ENCODE results near the gene ANO1.

ANO1 gene

DNA sequence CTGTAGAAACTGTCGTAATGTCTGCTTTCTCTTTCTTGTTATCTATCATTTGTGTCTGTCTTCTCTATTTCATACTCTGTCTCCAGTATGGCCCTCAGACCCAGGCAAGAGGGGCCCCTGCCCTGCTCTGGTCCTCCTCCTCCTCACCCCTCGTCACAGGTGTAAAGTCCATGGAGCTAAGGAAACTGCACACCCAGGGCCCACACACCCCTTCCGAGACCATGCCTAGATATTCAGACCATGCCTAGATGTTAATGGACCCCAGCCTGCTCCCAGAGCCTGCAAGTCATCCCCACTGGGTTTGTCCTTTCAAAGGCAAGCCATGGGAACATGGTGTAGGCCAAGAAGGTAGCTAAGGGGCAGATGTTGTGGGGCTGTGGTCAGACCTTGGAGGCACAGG is 24.1 kb upstream of the ANO1 start:
- DNase-seq, result no peak

DNA sequence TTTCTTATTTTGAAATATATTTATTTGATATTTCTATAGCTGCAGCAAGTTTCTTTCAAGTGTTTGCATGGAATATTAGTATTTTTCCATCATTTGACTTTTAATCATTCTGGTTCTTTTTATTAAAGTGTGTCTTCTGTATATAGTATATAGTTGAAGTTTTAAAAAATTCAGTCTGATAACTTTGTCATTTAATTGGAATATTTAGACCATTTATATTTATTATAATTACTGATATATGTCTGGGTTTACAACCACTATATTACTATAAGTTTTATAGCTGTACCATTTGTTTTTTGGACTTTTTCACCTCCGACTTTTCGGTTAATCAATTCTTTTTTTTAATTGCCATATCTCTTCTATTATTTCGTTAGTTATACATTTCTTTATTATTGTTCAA is 22.7 kb upstream of the ANO1 start:
- DNase-seq, result no peak

DNA sequence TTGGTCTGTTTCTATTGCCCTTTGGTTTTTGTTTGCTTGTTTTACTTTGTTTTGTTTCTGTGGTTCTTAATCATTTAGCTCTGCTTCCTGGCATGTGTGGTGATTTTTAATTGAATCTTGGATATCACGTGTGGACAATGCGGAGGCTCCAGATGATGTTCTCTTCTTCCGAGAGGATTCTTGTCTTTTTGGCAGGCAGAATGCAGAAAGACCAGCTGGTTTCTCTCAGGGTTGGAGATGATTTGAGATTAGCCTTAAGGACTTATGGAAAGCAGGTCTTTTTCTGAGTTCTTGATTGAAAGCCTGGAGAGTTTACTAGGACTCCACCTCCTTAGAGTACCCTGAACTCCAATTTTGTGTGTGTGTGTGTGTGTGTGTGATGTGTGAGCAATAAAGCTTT is 21.0 kb upstream of the ANO1 start:
- no peak for DNase-seq

DNA sequence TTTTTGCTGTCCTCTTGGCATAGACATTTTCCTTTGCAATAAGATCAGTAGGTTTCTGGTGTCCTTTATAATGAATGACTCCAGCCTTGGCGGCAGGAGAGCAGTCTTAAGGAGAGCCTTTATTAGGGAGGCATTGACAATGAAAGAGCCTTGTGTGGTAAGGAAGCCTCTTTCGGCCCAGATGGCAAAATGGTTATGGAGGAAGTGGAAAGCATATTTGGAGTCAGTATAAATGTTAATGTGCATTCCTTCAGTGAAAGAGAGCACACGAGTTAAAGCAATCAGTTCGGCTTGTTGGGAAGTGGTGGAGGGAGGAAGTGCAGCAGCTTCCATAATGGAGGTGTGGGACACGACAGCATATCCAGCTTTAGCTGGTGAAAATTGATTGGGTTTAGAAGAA is 18.1 kb upstream of the ANO1 start:
- no peak for DNase-seq

DNA sequence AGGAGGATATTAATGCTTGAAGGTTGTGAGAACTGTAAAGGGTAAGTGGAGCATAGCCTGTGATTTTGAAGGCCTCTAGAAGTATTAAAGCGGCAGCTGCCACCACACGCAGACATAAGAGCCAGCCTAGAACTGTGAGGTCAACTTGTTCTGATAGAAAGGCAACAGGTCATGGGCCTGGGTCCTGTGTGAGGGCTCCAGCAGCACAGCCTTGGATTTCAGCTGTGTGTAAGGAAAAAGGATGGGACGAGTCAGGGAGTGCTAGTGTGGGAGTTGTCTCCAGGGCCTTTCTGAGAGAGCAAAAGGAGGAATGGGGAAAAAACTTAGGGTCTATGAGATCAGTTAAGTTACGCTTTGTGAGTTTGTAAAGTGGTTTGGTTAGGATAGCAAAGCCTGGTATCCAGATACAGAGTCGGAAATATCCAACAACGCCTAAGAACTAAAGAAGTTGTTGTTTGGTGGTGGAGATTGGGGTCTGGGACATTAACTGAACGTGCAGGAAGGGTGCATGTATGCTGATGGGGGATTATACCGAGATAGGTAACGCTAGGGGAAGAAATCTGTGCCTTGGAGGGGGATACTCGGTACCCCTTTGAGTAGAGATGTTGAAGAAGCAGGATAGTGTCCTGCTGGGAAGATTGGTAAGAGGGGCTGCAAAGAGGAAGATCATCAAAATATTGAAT is 17.4 kb upstream of the ANO1 start:
- DNase-seq, result no peak

- no peak for DNase-seq
Observed at GRCh38 chr11:70061734-70062133, 16.4 kb upstream of the ANO1 start.

DNA sequence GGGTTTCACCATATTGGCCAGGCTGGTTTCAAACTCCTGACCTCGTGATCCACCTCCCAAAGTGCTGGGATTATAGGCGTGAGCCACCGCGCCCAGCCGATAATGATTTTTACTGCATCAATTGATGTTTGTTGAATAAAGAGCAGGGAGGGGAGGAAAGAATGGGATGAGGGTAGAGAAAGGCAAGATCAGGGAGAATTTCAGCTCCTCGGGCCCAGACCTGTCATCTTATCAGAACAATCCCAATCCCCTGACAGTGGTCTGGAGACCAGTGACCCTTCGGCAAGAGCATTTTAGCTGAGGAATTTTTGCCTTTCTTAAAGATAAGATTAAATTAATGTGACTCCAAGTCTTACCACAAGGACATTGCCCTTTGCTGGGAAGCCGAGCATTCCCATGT is 15.0 kb upstream of the ANO1 start:
- DNase-seq, result no peak

- peak; percentile 54 for DNase-seq
Observed at GRCh38 chr11:70063555-70063954, 14.6 kb upstream of the ANO1 start.

- no peak for DNase-seq
Observed at GRCh38 chr11:70064008-70064725, 13.9 kb upstream of the ANO1 start.

DNA sequence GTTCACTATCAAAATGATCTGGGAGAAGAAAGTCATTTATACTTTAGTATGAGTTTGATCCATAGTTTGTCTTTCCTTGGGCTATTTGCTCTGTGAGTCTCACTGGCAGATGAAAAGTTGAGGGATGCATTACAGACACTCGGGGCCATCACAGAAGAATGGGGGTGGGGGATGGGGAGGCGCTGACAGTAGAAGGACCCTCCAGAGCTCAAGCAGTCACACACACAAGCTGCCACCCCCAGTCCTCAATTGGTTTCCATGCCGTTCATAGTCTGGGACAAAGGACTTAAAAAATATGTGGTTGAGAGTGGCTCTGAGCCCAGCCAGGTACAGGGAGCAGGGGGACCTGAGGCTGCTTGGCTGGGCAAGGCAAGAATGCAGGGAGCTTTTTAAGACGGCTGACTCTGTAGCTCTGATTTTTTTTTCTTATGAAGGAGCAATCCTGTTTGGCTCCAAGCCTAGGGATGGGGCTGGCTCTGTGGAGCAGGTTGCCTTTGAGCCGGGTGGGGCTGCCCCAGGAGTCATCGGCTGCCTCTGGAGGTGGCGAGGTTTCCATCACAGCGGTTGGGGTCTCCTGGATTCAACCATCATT is 13.3 kb upstream of the ANO1 start:
- DNase-seq, result no peak

- no peak for DNase-seq
Observed at GRCh38 chr11:70065318-70066135, 12.6 kb upstream of the ANO1 start.

DNA sequence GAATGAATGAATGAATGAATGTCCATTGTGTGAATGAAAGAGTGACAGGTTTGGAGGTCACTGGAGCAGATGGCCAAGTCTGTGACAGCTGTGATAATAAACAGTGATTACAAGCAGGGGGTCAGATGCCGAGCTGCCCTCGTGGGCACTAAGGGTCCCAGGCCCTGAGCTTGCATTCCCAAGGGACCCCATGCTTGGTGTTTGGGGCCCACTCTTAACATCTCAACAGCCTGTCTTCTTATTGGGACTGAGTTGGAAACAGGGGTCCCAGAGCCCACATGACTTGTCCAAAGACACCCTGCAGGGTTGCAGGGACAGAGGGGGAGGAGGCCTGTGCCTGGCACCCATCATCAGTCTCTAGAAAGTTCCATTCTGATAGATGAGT is 12.0 kb upstream of the ANO1 start:
- DNase-seq, result no peak

GRCh38 chr11:70066628-70067027 is 11.5 kb upstream of the ANO1 start:
- DNase-seq, result no peak

DNA sequence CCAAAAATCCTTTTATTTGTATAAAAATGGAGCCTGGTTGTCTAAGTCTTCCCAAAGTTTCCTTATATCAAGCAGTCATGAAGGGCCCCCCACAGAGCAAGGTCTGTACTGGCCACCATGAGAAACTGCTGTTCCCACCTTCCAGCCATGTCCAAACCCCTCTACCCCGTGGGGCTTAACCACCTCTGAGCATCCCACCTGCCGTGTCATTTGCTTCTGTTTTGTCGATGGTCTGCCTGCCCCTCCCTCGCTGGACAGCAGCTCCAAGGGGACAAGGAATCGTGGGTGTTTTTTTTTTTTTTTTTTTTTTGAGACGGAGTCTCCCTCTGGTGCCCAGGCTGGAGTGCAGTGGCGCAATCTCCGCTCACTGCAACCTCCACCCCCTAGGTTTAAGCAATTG is 11.1 kb upstream of the ANO1 start:
- no peak for DNase-seq

DNA sequence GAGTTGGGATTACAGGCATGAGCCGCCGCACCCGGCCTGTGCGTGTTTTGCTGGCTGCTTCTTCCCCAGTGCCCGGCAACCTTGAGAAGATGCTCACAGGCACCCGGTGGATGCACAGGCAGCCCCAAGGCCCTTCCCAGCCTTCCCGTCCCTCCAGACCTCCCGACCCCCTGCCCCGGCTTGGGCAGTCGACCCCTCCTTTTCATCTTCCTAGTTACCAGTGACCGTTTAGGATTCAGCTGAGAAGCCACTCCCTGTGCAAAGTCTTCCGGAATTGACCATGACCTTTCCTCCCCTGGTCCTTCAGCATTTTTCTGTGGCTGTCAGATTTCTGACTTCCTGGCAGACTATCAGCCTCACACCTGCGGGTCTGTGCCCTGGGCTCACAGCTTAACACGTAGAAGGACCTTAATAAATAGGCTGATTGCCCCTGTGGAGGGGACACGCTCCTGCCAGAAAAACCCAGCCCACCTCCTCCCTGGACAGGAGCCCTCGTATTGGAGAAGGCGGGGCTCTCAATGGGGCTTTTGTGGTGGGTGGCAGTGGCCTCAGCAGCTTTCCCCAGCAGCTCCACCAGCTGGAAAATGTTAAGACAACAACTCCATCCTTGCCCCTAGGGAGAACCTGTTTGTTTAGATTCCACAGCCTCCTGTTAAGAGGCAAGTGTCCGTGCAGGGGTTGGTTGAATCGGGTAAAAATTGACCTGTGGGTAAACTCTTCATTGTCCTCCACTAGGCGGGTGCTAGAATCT is 10.4 kb upstream of the ANO1 start:
- DNase-seq, result peak; percentile 18

DNA sequence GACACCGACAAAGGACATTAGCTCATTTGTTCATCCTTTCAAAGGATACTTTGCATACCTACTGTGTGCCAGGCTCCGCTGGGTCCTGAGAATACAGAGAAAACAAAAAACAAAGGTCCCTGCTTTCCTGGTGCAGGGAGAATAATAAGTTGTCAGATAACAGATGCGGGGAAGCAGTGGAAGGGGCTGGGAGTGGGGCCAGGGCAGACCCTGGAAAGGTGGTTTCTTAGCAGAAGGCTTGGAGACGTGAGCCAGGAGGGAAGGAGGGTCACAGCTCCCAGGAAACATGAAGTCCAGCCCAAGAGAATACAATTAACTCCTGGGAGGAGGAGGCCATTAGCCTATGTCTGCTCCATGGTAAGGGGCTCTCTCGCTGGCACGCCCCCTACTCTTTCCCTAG is 9.8 kb upstream of the ANO1 start:
- no peak for DNase-seq

- DNase-seq, result no peak
Observed at GRCh38 chr11:70068950-70069349, 9.2 kb upstream of the ANO1 start.

GRCh38 chr11:70070706-70071105 is 7.4 kb upstream of the ANO1 start:
- DNase-seq, result no peak

GRCh38 chr11:70071996-70072395 is 6.1 kb upstream of the ANO1 start:
- no peak for DNase-seq

GRCh38 chr11:70072461-70072860 is 5.7 kb upstream of the ANO1 start:
- no peak for DNase-seq

DNA sequence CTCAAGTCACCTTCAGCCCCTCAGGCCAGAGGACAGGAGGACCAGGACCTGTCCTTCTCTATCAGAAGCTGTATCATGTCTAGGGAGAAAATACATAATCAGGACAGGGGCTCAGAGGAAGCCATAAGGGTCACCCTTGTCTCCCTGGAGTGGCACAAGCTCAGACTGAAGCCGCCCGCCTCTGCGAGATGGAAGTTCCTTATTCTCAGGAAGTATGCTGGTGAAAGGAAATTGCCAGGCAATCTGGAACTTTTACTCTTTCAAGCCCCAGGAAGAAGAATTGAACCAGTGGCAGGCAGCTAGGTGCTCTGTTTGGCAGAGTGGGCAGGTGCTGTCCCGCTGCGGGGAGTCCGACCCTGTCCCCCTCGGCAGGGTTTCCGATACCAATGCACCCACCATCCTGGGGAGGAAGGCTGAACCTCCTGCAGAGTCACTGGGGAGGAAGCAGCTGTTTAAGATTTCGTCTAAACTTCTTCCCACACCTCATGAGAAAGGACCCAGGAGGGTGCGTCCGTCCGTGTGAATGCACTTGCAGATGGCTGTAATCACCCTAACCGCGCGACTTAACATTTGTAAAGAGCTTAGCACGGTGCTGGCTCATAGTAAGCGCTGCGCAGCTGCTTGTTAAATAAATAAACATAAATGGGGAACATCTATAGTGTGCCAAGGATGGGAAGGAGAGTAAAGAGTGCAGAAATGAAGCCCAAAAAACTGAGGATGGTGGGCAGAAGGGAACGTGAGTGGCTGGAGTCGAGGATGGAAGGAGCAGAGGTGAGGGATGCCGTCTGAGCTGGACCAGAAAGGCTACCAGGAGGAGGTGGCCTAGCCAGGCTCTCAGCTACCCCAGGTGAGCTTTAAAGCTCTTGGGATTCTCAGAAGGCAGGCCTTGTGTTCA is 5.0 kb upstream of the ANO1 start:
- DNase-seq, result no peak

DNA sequence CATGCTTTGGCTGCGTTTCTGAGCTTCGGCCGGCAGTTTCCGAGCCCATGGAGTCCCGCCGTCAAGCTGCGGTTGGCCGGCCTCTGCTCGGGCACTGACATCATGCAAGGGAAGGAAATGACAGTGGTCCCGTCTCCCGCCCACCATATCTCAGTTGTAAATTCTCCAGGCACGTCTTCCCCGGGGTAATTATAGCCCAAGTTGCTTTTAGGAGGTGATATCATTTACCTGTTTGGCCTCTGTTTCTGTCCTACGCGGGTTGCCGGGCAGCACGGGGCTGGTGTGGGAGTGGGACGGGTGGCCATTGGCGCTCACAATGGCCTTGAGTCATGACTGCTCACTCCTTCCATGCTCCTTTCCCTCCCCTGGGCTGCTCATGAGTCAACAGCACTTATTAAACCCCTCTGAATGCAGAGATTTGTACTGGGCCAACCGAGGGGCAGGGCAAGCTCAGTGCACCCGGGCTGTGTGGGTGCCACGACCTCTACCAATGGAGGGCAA is 4.2 kb upstream of the ANO1 start:
- no peak for DNase-seq
